C4-2B (cell line): ENCODE measurements around the gene C20orf144.

ENCODE experiments used
- H3K27ac ChIP-seq: fragments of 450-650 bp; 2 replicates; pipeline ENCODE4 v1.5.1; 2017
- ZFX ChIP-seq: fragments of 450-650 bp; IDR thresholded peaks from 2 replicates; pipeline ENCODE4 v1.6.1; 2017
- TF ChIP-seq, protein P1 (sequence below): fragments of 450-650 bp; conservative IDR thresholded peaks from 2 replicates; pipeline ENCODE4 v1.5.1; 2017; ENCODE audit warnings: mild to moderate bottlenecking

The C20orf144 gene

DNA sequence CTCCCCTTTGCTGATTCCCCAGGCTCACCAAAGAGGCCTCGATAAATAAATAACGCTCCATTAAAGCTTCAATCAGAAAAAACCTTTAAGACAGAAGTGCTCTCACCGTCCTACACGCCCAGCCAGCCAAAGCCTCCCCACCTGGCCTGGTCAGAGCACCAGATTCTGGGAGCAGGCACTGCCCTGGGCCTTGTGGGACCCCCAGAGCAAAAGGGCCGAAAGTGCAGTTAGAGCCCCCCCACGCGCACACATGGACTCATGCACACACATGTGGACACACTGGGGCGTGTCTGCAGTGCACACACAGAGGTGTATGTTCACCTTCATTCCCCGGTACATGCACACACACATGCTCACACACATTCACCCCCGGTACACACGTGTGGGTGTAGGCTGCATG is 14.0 kb downstream of the C20orf144 start:
- no peak overlapping the region for H3K27ac ChIP-seq
- TF ChIP-seq, protein P1, sequence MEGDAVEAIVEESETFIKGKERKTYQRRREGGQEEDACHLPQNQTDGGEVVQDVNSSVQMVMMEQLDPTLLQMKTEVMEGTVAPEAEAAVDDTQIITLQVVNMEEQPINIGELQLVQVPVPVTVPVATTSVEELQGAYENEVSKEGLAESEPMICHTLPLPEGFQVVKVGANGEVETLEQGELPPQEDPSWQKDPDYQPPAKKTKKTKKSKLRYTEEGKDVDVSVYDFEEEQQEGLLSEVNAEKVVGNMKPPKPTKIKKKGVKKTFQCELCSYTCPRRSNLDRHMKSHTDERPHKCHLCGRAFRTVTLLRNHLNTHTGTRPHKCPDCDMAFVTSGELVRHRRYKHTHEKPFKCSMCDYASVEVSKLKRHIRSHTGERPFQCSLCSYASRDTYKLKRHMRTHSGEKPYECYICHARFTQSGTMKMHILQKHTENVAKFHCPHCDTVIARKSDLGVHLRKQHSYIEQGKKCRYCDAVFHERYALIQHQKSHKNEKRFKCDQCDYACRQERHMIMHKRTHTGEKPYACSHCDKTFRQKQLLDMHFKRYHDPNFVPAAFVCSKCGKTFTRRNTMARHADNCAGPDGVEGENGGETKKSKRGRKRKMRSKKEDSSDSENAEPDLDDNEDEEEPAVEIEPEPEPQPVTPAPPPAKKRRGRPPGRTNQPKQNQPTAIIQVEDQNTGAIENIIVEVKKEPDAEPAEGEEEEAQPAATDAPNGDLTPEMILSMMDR, result no peak
- no peak for TF ChIP-seq ZFX

DNA sequence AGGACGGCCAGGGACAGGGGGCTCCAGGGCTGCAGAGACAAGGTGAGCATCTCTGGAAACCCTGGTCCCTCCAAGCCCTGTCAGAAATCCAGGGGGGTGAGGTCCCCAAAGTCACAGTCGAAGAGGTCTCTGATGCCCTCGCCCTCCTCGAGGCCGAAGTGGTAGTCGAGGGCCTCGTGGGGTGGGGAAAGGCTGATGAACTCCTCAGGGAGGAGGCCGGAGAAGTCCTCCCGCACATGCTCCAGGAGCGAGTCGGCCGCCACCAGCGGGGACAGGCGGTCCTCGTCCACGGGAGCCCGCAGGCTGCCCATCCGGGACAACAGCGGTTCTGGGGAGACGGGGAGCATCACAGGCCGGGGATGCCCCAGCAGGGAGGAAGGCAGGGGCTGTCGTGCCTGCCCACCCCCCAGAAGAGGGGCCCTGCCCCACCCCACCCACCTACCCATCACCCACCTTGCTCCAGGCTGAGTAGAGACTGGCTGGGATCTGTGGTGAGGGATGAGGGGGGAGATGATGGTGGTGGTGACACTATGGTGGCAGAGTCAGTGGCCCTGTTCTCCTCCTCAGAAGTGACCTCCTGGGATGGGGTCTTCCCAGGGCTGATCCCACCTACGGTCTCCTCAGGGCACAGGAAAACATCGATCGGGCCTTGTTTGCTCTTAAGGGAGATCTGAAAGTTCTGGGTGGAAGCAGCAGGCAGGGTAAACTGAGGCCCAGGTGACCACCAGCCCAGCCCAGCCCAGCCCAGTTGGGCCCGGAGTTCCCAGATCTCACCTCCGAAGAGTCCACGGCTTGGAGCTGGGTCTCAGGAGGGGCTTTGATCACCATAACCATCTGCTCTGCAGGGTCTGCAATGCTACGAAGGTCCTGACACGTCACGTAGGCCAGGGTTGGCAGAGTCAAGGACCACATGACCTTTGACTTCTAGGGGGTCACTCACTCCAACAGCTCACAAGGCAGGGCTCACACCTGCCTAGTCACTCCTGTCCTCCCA is 14.8 kb downstream of the C20orf144 start:
- no peak overlapping the region for H3K27ac ChIP-seq
- TF ChIP-seq, protein P1, result no peak
- no peak for TF ChIP-seq ZFX

DNA sequence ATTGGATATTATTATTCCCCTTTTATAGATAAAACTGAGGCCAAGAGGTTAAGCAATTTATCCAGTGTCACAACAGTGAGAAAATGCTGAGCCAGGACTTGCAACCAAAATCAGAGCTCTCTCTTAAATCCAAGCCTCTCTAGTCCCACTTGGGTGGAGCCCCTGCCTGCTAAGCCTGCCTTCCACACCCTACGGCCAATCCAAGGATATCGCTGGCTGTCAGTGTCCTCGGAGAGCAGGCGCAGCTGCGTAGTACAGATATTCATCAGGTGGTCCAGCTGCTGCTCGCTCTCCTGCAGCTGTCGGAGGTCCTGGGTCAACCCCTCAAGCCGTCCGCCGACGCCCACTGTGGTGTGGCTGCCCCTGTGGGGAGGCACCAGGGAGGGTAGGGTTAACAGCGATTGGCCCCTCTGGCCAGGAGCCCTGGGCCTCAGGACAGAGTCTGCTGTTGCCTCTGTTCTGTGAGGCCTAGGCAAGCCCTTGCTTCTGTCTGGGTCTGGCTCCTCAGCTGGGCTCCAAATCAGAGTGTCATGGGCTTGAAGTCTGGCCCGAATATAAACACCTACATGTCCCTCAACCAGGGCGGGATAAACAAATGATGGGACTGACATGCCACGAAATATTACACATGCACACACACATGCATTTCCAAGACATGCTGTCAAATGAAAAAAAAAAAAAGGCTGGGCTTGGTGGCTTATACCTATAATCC is 16.0 kb downstream of the C20orf144 start:
- TF ChIP-seq, protein P1, result no peak
- no peak for TF ChIP-seq ZFX
- no peak overlapping the region for H3K27ac ChIP-seq

DNA sequence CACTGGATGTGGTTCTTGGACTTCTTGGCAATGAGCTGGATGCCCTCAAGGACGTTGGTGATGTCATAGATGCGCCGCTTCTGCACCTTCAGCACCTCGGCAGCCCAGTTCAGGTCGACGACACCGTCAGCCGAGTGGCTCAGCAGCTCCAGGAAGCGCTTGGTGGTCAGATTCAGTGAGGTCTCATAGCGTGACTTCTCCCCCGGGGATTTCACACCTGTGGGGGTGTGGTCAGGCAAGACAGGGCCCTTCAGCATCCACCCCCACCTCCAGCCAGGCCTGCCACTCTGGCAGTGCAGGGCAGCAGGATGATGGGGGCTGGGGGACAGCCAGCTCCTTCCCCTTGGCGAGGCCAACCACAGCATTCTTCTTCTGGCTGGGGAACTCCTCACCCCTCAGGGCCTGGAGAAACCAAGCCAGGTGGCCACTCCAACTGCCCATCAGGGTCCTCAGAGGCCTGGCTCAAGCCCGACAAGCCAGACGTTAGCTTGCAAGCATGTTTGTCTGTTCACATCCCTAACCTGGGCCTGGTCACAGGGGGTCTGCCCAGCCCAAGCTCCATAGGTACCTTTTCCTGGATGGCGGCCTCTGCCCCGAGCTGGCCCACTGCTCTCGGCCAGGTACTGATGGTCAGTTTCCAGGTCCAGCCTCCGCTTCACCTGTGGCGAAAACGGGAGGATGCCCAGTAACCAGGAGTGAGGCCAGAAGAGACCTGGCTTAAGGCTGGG is 17.8 kb downstream of the C20orf144 start:
- no peak overlapping the region for H3K27ac ChIP-seq

GRCh38 chr20:33680686-33681085 is 18.6 kb downstream of the C20orf144 start:
- H3K27ac ChIP-seq, result no peak overlapping the region
- no peak for TF ChIP-seq ZFX

More for the DNA sequence above, 17.8 kb downstream of the C20orf144 start:
- no peak for TF ChIP-seq ZFX
- TF ChIP-seq, protein P1, result no peak

GRCh38 chr20:33681288-33681687 is 19.2 kb downstream of the C20orf144 start:
- no peak for TF ChIP-seq ZFX
- TF ChIP-seq, protein P1, result no peak
- H3K27ac ChIP-seq, result no peak overlapping the region

DNA sequence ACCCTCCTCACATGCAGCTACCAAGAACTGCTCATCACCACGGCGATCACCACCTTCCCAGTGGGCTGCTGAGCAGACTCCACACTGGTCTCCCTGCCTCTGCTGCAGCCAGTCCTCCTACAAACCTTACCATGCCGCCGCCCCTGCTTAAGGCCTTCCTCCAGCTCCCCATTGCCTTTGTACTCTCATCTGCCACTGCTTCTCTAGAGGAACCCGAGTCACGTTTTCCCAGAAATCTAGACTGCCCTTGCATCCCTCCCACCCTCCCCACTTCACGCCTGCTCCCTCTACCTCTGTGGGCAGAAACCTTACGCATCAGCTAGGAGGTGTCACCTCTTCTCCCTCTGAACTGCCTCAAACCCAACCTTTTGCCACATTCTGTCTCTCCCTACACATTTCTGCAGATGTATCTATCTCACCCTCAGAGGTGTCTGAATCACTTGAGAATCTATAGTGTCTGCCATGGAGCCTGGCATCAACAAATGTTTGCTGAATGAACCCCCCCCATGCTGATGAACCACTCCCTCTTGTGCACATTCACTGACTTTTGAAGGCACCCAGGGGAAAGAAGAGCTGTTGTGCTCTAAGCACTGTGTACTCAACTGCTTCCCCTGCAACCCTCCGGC is 19.7 kb downstream of the C20orf144 start:
- no peak overlapping the region for H3K27ac ChIP-seq
- no peak for TF ChIP-seq ZFX
